Stimulated activated CD4-positive, alpha-beta T cell treated with anti-CD3 and anti-CD28 coated beads, Interleukin-1b, Interleukin-23, amount 100 ng/mL, for 24 hours (primary cell): ENCODE measurements around the gene MEG3.

Source experiments
- DNase-seq, 4 experiments: peaks; one replicate each; pipeline ENCODE4 v3.0.0-alpha.2; 2020; ENCODE audit warnings: low read depth in 4 of 4, low spot score in 1 of 4

MEG3 gene

GRCh38 chr14:100895411-100895810 is 69.5 kb downstream of the MEG3 start:
- no peak for DNase-seq

- DNase-seq, result no peak
These were observed 70.6 kb downstream of the MEG3 start for GRCh38 chr14:100896369-100897060.

GRCh38 chr14:100898465-100898864 is 72.5 kb downstream of the MEG3 start:
- DNase-seq, result no peak

GRCh38 chr14:100898935-100899883 is 73.3 kb downstream of the MEG3 start:
- no peak for DNase-seq

- no peak for DNase-seq
These were observed 74.2 kb downstream of the MEG3 start for GRCh38 chr14:100899884-100900771.

GRCh38 chr14:100900837-100901390 is 75.0 kb downstream of the MEG3 start:
- no peak for DNase-seq

- no peak for DNase-seq
These were observed 75.7 kb downstream of the MEG3 start for GRCh38 chr14:100901391-100902183.

GRCh38 chr14:100902295-100903133 is 76.6 kb downstream of the MEG3 start:
- no peak for DNase-seq

GRCh38 chr14:100903134-100903468 is 77.2 kb downstream of the MEG3 start:
- no peak for DNase-seq

- no peak for DNase-seq
These were observed 77.8 kb downstream of the MEG3 start, which contains the start of gene RTL1 for GRCh38 chr14:100903672-100904185. RTL1 (minus strand) TSS chr14:100903722; CDS start chr14:100884788, 18,934 bp downstream.

GRCh38 chr14:100904307-100905087 is 78.6 kb downstream of the MEG3 start:
- DNase-seq, result no peak

GRCh38 chr14:100905166-100905565 is 79.2 kb downstream of the MEG3 start:
- no peak for DNase-seq

GRCh38 chr14:100906420-100906819 is 80.5 kb downstream of the MEG3 start:
- no peak for DNase-seq

GRCh38 chr14:100907240-100907639 is 81.3 kb downstream of the MEG3 start:
- no peak for DNase-seq

GRCh38 chr14:100909439-100909838 is 83.5 kb downstream of the MEG3 start:
- no peak for DNase-seq
